DOHH2 (cell line): ENCODE results near the gene SPRR4.

ENCODE experiments used
- H3F3A ChIP-seq: fragments of 200-600 bp; sonication (generic), shearing (Covaris generic); 2 replicates; pipeline ENCODE4 v1.6.0; 2016; ENCODE audit warnings: antibody characterized with exemption, mild to moderate bottlenecking; ENCODE audit not compliant: control insufficient read depth, insufficient read depth
- H3K27ac ChIP-seq: fragments of 200-600 bp; sonication (generic); 2 replicates; pipeline ENCODE4 v1.5.1; 2014; ENCODE audit warnings: low read depth, mild to moderate bottlenecking, low read length, moderate library complexity
- H3K27me3 ChIP-seq: fragments of 200-600 bp; sonication (generic); 2 replicates; pipeline ENCODE4 v1.6.1; 2014; ENCODE audit warnings: mild to moderate bottlenecking, low read length, mixed read lengths; ENCODE audit not compliant: control insufficient read depth
- H3K36me3 ChIP-seq: fragments of 200-600 bp; sonication (generic); 2 replicates; pipeline ENCODE4 v1.6.1; 2014; ENCODE audit warnings: mild to moderate bottlenecking, low read length, moderate library complexity, mixed read lengths; ENCODE audit not compliant: control insufficient read depth
- H3K4me1 ChIP-seq: fragments of 200-600 bp; sonication (generic); 2 replicates; pipeline ENCODE4 v1.6.1; 2014; ENCODE audit warnings: mild to moderate bottlenecking, low read length, mixed read lengths; ENCODE audit not compliant: control insufficient read depth
- H3K4me2 ChIP-seq: fragments of 200-600 bp; sonication (generic); 2 replicates; pipeline ENCODE4 v1.6.0; 2014; ENCODE audit warnings: mild to moderate bottlenecking, low read length, moderate library complexity
- H3K4me3 ChIP-seq: fragments of 200-600 bp; sonication (generic); 2 replicates; pipeline ENCODE4 v1.5.1; 2014; ENCODE audit warnings: mild to moderate bottlenecking, low read length, mixed read lengths
- H3K79me2 ChIP-seq: fragments of 200-600 bp; sonication (generic); 2 replicates; pipeline ENCODE4 v1.6.1; 2014; ENCODE audit warnings: mild to moderate bottlenecking, low read length, mixed read lengths; ENCODE audit not compliant: control insufficient read depth
- H3K9me2 ChIP-seq: fragments of 200-600 bp; sonication (generic); replicated peaks from 2 replicates; pipeline ENCODE4 v1.6.1; 2014; ENCODE audit warnings: mild to moderate bottlenecking, low read length, mixed read lengths; ENCODE audit not compliant: control insufficient read depth
- H3K9me3 ChIP-seq: fragments of 200-600 bp; sonication (generic); 2 replicates; pipeline ENCODE4 v1.6.1; 2014; ENCODE audit warnings: antibody characterized with exemption, low read length, mixed read lengths; ENCODE audit not compliant: control insufficient read depth, insufficient read depth
- H4K20me1 ChIP-seq: fragments of 200-600 bp; sonication (generic); 2 replicates; pipeline ENCODE4 v1.6.0; 2014; ENCODE audit warnings: low read depth, mild to moderate bottlenecking, antibody characterized with exemption, low read length, moderate library complexity; ENCODE audit not compliant: control insufficient read depth, insufficient read depth
- CTCF ChIP-seq: fragments of 200-600 bp; sonication (generic); IDR thresholded peaks from one replicate; pipeline ENCODE4 v1.5.1; 2014; ENCODE audit warnings: antibody characterized with exemption, mild to moderate bottlenecking, low read depth, low read length; ENCODE audit not compliant: poor library complexity, severe bottlenecking
- EZH2phosphoT487 ChIP-seq: fragments of 200-600 bp; sonication (generic); IDR thresholded peaks from 2 replicates; pipeline ENCODE4 v1.6.1; 2017; ENCODE audit warnings: borderline replicate concordance, mild to moderate bottlenecking, antibody characterized with exemption, low read length, moderate library complexity, mixed read lengths

SPRR4 gene

GRCh38 chr1:152946651-152947256, 23.7 kb upstream of the SPRR4 start, which contains the start of gene SPRR5:
Gene SPRR5 (plus strand): TSS chr1:152947206. CDS start chr1:152948555, 1,349 bp downstream.
- no peaks in the 10 kb centered on the region for H3K79me2 ChIP-seq
- H3K9me2 ChIP-seq, result no peaks in the 10 kb centered on the region
- H3K4me1 ChIP-seq, result no peaks in the 10 kb centered on the region
- H3F3A ChIP-seq, result no peaks in the 10 kb centered on the region
- H3K36me3 ChIP-seq, result no peaks in the 10 kb centered on the region
- no peak within 1 kb of the TSS for H3K27ac ChIP-seq
- H3K9me3 ChIP-seq, result no peaks in the 10 kb centered on the region
- H3K4me2 ChIP-seq, result no peak within 1 kb of the TSS
- TF ChIP-seq CTCF, result no peak
- no peak for TF ChIP-seq EZH2phosphoT487
- no peak within 1 kb of the TSS for H3K4me3 ChIP-seq
- no peaks in the 10 kb centered on the region for H3K27me3 ChIP-seq
- H4K20me1 ChIP-seq, result no peaks in the 10 kb centered on the region

- no peaks in the 10 kb centered on the region for H4K20me1 ChIP-seq
- H3K27me3 ChIP-seq, result no peaks in the 10 kb centered on the region
- H3K4me3 ChIP-seq, result no peak overlapping the region
- H3K79me2 ChIP-seq, result no peaks in the 10 kb centered on the region
- TF ChIP-seq EZH2phosphoT487 (no peak), CTCF (no peak)
- H3K9me3 ChIP-seq, result no peaks in the 10 kb centered on the region
- no peaks in the 10 kb centered on the region for H3K36me3 ChIP-seq
- H3F3A ChIP-seq, result no peaks in the 10 kb centered on the region
- H3K4me2 ChIP-seq, result no peak overlapping the region
- H3K9me2 ChIP-seq, result no peaks in the 10 kb centered on the region
- H3K4me1 ChIP-seq, result no peaks in the 10 kb centered on the region
- H3K27ac ChIP-seq, result no peak overlapping the region
Observed at GRCh38 chr1:152951711-152952110, 18.7 kb upstream of the SPRR4 start.

- no peaks in the 10 kb centered on the region for H3F3A ChIP-seq
- H3K4me1 ChIP-seq, result no peaks in the 10 kb centered on the region
- H3K27me3 ChIP-seq, result no peaks in the 10 kb centered on the region
- H3K79me2 ChIP-seq, result no peaks in the 10 kb centered on the region
- H3K4me3 ChIP-seq, result no peak overlapping the region
- no peaks in the 10 kb centered on the region for H3K9me3 ChIP-seq
- H3K36me3 ChIP-seq, result no peaks in the 10 kb centered on the region
- H3K4me2 ChIP-seq, result no peak overlapping the region
- H3K9me2 ChIP-seq, result no peaks in the 10 kb centered on the region
- no peak overlapping the region for H3K27ac ChIP-seq
- no peaks in the 10 kb centered on the region for H4K20me1 ChIP-seq
- TF ChIP-seq EZH2phosphoT487 (no peak), CTCF (no peak)
Observed at GRCh38 chr1:152953761-152954160, 16.7 kb upstream of the SPRR4 start.
